ENCODE measurements around the gene ASTL. TPM values are rescaled to one million over a fixed set of nuclear protein-coding genes. Genes with fewer than 3 reads are reported as not detected.

ASTL gene
- total RNA-seq, 1 donor from 2014 or later, result not detected

GRCh38 chr2:96121414-96121813, 16.9 kb downstream of the ASTL start:
- DNase-seq, result no peak
- H3K4me1 Mint-ChIP-seq (ENCODE audit: low read depth, unreplicated experiment), result peaks cover 2% of the 10 kb centered on the region
- H3K9me3 Mint-ChIP-seq (ENCODE audit: unreplicated experiment), result peaks cover 5% of the 10 kb centered on the region
- H3K4me3 Mint-ChIP-seq (ENCODE audit: unreplicated experiment), result no peak overlapping the region
- no peak overlapping the region for H3K27ac Mint-ChIP-seq (ENCODE audit: unreplicated experiment)
- peaks cover 14% of the 10 kb centered on the region for H3K27me3 Mint-ChIP-seq (ENCODE audit: unreplicated experiment)
- peaks cover 10% of the 10 kb centered on the region for H3K36me3 Mint-ChIP-seq (ENCODE audit: unreplicated experiment)
- no peak for TF ChIP-seq CTCF (IDR thresholded peaks at IDR 0.05; ENCODE audit: partially characterized antibody, unreplicated experiment)

GRCh38 chr2:96120991-96121390, 17.3 kb downstream of the ASTL start:
- DNase-seq, result no peak
- TF ChIP-seq CTCF (IDR thresholded peaks at IDR 0.05; ENCODE audit: partially characterized antibody, unreplicated experiment), result no peak
- H3K4me3 Mint-ChIP-seq (ENCODE audit: unreplicated experiment), result no peak overlapping the region
- H3K27ac Mint-ChIP-seq (ENCODE audit: unreplicated experiment), result no peak overlapping the region
- peaks cover 5% of the 10 kb centered on the region for H3K9me3 Mint-ChIP-seq (ENCODE audit: unreplicated experiment)
- peaks cover 2% of the 10 kb centered on the region for H3K4me1 Mint-ChIP-seq (ENCODE audit: low read depth, unreplicated experiment)
- peaks cover 14% of the 10 kb centered on the region for H3K27me3 Mint-ChIP-seq (ENCODE audit: unreplicated experiment)
- H3K36me3 Mint-ChIP-seq (ENCODE audit: unreplicated experiment), result peaks cover 10% of the 10 kb centered on the region

- Mint-ChIP-seq H3K27me3 (ENCODE audit: unreplicated experiment) (peaks cover 21% of the 10 kb centered on the region), H3K36me3 (ENCODE audit: unreplicated experiment) (peaks cover 14% of the 10 kb centered on the region), H3K4me1 (ENCODE audit: low read depth, unreplicated experiment) (peaks cover 2% of the 10 kb centered on the region), H3K4me3 (ENCODE audit: unreplicated experiment) (no peak overlapping the region), H3K27ac (ENCODE audit: unreplicated experiment) (no peak overlapping the region), H3K9me3 (ENCODE audit: unreplicated experiment) (peaks cover 10% of the 10 kb centered on the region)
- no peak for TF ChIP-seq CTCF (IDR thresholded peaks at IDR 0.05; ENCODE audit: partially characterized antibody, unreplicated experiment)
- no peak for DNase-seq
Measured at GRCh38 chr2:96120091-96120720, 18.1 kb downstream of the ASTL start.

GRCh38 chr2:96119389-96119751, 18.9 kb downstream of the ASTL start:
- TF ChIP-seq CTCF (IDR thresholded peaks at IDR 0.05; ENCODE audit: partially characterized antibody, unreplicated experiment), result no peak
- H3K27me3 Mint-ChIP-seq (ENCODE audit: unreplicated experiment), result peaks cover 21% of the 10 kb centered on the region

GRCh38 chr2:96118698-96119388, 19.5 kb downstream of the ASTL start:
- Mint-ChIP-seq H3K36me3 (ENCODE audit: unreplicated experiment) (peaks cover 12% of the 10 kb centered on the region), H3K4me3 (ENCODE audit: unreplicated experiment) (no peak overlapping the region), H3K4me1 (ENCODE audit: low read depth, unreplicated experiment) (peaks cover 2% of the 10 kb centered on the region), H3K27me3 (ENCODE audit: unreplicated experiment) (peaks cover 21% of the 10 kb centered on the region), H3K9me3 (ENCODE audit: unreplicated experiment) (peaks cover 10% of the 10 kb centered on the region), H3K27ac (ENCODE audit: unreplicated experiment) (no peak overlapping the region)
- no peak for DNase-seq
- no peak for TF ChIP-seq CTCF (IDR thresholded peaks at IDR 0.05; ENCODE audit: partially characterized antibody, unreplicated experiment)

More at GRCh38 chr2:96119389-96119751, 18.9 kb downstream of the ASTL start:
- Mint-ChIP-seq H3K4me3 (ENCODE audit: unreplicated experiment) (no peak overlapping the region), H3K9me3 (ENCODE audit: unreplicated experiment) (peaks cover 11% of the 10 kb centered on the region), H3K4me1 (ENCODE audit: low read depth, unreplicated experiment) (peaks cover 2% of the 10 kb centered on the region), H3K36me3 (ENCODE audit: unreplicated experiment) (peaks cover 12% of the 10 kb centered on the region), H3K27ac (ENCODE audit: unreplicated experiment) (no peak overlapping the region)
- DNase-seq, result no peak
